Central memory CD4-positive, alpha-beta T cell (primary cell): ENCODE results near the gene ADPRM.
"Not testable (repeated sequence)": the region's sequence is repeated elsewhere in the genome, so short reads cannot be mapped to it uniquely, and the experiment has no call there.

ENCODE experiments used
- DNase-seq: peaks from one replicate; pipeline ENCODE4 v3.0.0; 2022

The ADPRM gene

GRCh38 chr17:10702574-10702973, 5.2 kb downstream of the ADPRM start:
- no peak for DNase-seq

GRCh38 chr17:10705727-10706126, 8.3 kb downstream of the ADPRM start:
- no peak for DNase-seq

GRCh38 chr17:10713318-10713717, 15.9 kb downstream of the ADPRM start:
- no peak for DNase-seq

GRCh38 chr17:10716218-10716617, 18.8 kb downstream of the ADPRM start:
- DNase-seq, result no peak

GRCh38 chr17:10718547-10718946, 21.2 kb downstream of the ADPRM start:
- DNase-seq, result no peak

GRCh38 chr17:10724546-10725195, 27.3 kb downstream of the ADPRM start:
- DNase-seq, result no peak

GRCh38 chr17:10725262-10725661, 27.9 kb downstream of the ADPRM start:
- no peak for DNase-seq

- DNase-seq, result no peak
These were observed 28.8 kb downstream of the ADPRM start for GRCh38 chr17:10726196-10726595.

- no peak for DNase-seq
These were observed 29.8 kb downstream of the ADPRM start for GRCh38 chr17:10727192-10727591.

- DNase-seq, result no peak
These were observed 31.0 kb downstream of the ADPRM start for GRCh38 chr17:10728331-10728892.

GRCh38 chr17:10729334-10730193, 32.2 kb downstream of the ADPRM start, which contains the start of gene TMEM220:
TMEM220 (minus strand) TSS chr17:10730023; CDS start chr17:10729851, 172 bp downstream.
- DNase-seq, result peak; percentile 13

GRCh38 chr17:10730247-10730646, 32.9 kb downstream of the ADPRM start:
- DNase-seq, result not testable (repeated sequence)

- no peak for DNase-seq
These were observed 34.0 kb downstream of the ADPRM start for GRCh38 chr17:10731408-10731879.

GRCh38 chr17:10732121-10732520, 34.7 kb downstream of the ADPRM start:
- not testable (repeated sequence) for DNase-seq

GRCh38 chr17:10733666-10734065, 36.3 kb downstream of the ADPRM start:
- DNase-seq, result no peak

- no peak for DNase-seq
These were observed 37.9 kb downstream of the ADPRM start for GRCh38 chr17:10735251-10735650.

- DNase-seq, result no peak
These were observed 38.4 kb downstream of the ADPRM start for GRCh38 chr17:10735821-10736220.

GRCh38 chr17:10737168-10737622, 39.8 kb downstream of the ADPRM start:
- peak; percentile 16 for DNase-seq

GRCh38 chr17:10737736-10738135, 40.3 kb downstream of the ADPRM start:
- no peak for DNase-seq

GRCh38 chr17:10738521-10739258, 41.3 kb downstream of the ADPRM start:
- no peak for DNase-seq

GRCh38 chr17:10739386-10739785, 42.0 kb downstream of the ADPRM start:
- no peak for DNase-seq

GRCh38 chr17:10741416-10742135, 44.2 kb downstream of the ADPRM start:
- DNase-seq, result no peak
